COR-L47 (cell line): ENCODE measurements around the gene KIAA1217.

Experiments
- DNase-seq: peaks from one replicate; lab custom pipeline; 2025; lab: John Stamatoyannopoulos, UW

KIAA1217 gene

DNA sequence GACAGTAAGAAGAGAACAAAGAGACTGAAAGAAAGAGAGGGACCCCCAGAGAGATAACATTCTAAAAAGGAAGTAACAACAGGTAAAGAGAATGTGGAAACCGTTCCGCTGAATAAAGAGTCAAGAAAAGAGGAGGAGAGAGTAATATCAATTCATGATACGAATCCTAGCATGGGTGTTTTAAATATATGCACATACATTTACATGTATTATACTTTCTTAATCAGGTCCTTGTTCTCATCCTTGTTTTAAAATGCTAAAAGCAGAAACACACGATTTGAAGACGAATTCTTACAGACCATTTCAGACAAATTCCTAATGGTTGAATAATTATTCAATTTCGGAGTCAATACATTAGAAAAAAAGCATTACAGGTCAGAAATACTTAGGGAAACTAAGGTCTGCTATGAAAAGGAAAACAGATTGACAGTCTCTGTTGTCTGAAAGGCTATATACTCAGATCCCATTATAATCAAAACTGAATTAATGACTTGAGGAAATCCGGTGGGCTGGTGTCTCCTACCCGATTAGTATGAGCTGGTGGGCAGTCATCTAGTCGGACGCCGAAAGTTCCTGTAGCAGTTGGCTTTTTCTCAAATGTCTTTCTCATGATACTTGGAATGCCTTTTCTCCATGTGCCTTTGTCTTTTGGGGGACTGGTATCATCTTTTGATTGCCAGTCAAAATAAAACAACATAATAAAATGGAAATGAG, 387.4 kb downstream of the KIAA1217 start:
- DNase-seq = no peak

DNA sequence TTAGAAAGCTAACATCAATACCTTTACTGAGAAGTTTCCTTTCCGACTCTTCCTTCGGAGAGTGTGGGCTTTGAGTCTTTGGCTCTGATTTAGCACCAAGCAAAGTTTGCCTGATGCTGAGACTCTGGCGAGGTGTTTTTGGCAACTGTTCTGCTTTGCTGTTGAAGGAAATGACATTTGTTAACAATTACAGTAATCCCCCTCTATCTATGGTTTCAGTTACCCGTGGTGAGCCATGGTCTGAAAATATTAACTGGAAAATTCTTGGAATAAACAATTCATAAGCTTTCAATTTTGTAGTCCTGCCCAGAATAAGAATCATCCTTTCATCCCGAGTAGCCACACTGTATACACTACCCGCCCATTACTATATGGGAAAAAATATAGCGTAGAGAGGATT, 388.5 kb downstream of the KIAA1217 start:
- DNase-seq = no peak
